Dermis microvascular lymphatic vessel endothelial cell (primary cell): ENCODE measurements around the gene UBXN4. TPM values are rescaled to one million over a fixed set of nuclear protein-coding genes. Genes with fewer than 3 reads are reported as not detected.
"Not testable (repeated sequence)": the region's sequence is repeated elsewhere in the genome, so short reads cannot be mapped to it uniquely, and the experiment has no call there.

Experiments used
- DNase-seq, 2 donors: peaks; one replicate each; pipeline versions ENCODE4 v3.0.0 to v3.0.0-alpha.2; 2010; ENCODE audit warnings: low read depth in 2 of 2
- total RNA-seq: library from RNA; depleted of rRNA; stranded (reverse); fragments of >200 nt; gene quantifications from 2 replicates; pipeline ENCODE4 v1.2.1, GENCODE V29; 2014

The UBXN4 gene
- total RNA-seq, 1 donor from 2014 or later, result 49.7 TPM

DNA sequence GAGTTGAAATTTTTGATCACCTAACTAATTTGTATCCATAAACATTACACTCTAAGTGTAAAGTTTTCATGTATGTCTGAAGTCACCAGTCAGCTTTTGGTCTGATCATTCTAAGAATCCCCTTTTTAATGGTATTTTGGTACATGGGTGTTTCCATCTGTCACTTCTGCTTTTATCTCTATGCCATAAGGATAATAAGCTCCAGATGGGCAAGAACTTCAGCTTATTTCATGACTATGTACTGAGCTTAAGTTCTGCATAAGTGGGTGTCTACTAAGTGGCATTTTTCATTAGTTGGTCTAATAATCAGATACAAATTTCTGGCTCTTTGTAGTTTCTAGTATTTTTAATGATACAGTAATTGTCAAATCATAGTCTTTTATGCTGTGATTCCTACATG is 20.4 kb downstream of the UBXN4 start:
- no peak for DNase-seq

DNA sequence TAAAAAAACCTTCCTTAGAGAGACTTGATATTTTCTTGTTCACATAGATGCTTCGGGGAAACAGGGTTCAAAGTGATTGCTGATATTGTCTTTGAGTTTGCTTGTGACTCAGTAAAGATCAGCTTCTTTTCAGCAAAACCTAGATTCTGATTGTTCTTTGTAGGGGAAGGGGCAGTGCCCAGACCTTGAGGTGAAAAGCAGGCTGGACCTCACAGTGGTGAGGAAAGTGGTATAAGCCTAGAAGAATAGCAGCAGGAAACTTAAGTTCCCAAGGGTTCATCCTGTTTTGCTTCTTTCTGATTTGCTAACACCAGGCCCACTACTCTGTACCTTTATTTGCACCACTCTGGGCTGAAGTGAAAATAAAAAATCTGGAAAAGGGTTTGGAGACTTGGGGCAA is 20.9 kb downstream of the UBXN4 start:
- DNase-seq, result peak in 1 of 2 donors; percentile 85

GRCh38 chr2:135768863-135769262 is 27.2 kb downstream of the UBXN4 start:
- DNase-seq, result no peak

DNA sequence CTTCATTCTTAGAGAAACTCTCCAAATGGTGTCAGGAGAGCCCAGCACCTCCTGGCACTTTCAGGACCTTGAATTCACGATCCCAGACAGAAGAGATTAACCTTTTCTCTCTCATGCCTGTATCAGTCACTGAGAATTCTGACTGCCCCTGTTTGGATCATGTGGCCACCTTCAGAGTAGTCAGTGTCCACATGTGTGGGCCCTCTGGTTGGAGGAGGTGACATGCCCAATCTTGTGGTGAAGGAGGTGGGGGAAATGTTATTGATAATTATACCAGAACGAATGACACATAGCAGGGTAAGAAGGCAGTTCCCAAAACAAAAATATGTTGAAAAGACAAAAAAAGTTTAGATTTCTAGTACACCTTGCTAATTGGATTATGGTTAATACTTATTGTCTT is 31.7 kb downstream of the UBXN4 start:
- DNase-seq, result no peak

GRCh38 chr2:135773917-135774316 is 32.3 kb downstream of the UBXN4 start:
- DNase-seq, result peak in 1 of 2 donors; percentile 72

- no peak for DNase-seq
Measured at GRCh38 chr2:135775420-135775819, 33.8 kb downstream of the UBXN4 start.

DNA sequence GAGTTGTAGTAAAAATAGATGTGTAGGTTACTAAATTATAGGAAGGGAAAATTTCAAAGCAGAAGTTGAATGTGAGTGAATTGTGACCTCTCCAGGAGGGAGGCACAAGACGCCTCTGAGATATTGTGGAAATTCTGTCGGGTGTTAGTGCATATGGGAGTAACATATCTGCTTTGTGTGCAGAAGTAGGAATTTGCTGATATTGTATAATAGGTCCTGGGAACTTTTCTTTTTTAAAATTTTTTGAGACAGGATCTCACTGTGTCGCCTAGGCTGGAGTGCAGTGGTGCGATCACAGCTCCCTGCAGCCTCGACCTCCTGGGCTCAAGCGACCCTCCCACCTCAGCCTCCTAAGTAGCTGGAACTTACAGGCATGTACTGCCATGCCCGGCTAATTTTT is 34.7 kb downstream of the UBXN4 start:
- no peak for DNase-seq

GRCh38 chr2:135782231-135782630 is 40.6 kb downstream of the UBXN4 start:
- DNase-seq, result no peak

- no peak for DNase-seq
Measured at GRCh38 chr2:135783439-135783838, 41.8 kb downstream of the UBXN4 start.

DNA sequence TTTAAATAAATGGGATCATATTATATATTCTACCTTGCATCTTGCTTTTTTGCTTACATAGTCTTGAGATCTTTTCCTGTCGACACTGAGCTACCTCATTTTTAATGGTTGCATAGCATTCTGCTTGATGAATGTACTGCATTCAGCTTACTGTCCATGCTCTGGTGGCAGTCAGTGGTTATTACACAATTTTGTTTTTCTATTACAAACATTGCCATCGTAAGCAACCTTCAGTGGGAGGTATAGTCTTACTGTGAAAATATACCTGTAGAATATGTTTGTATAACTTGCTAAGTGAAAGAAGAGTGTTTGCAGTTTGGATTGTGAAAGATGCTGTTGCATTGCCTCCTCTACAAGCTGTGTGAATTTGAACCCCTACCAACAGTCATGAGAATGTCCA is 43.4 kb downstream of the UBXN4 start:
- DNase-seq, result no peak

GRCh38 chr2:135786823-135787222 is 45.2 kb downstream of the UBXN4 start:
- DNase-seq, result peak in 1 of 2 donors; percentile 56

DNA sequence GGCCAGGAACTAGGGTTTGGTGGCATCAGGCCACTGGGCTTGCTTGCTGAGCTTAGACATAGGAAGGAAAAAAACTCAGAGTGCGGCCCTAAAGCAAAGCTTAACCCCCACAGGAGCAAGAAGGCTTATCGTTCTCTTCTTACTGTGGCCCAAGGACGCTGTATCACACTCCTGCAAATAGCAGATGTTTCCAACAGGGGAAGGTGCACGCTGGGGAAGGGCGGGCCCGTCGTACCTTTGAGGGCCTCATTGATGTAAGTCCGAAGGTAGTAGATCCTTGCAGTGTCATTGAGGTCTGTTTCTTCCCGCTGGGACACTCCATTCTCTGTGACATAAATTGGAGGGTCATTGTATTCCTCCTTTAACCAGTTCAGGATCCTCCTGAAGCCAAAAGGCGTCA is 48.8 kb downstream of the UBXN4 start:
- DNase-seq, result no peak

- no peak for DNase-seq
Measured at GRCh38 chr2:135791418-135792190, 49.9 kb downstream of the UBXN4 start.

- DNase-seq, result no peak
Measured at GRCh38 chr2:135792401-135793150, 50.9 kb downstream of the UBXN4 start.

DNA sequence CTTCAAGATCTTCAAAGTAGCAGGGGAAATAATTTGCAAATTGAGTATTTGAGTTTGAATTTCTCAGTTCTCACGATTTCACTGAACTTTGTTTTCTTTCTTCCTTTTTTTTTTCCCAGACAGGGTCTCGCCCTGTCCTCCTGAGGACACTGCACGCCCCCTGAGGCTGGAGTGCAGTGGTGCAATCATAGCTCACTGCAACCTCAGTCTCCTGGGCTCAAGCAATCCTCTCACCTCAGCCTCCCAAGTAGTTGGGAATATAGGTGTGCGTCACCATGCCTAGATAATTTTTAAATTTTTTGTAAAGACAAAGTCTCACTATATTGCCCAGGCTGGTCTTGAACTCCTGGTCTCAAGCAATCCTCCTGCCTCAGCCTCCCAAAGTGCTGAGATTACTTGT is 54.0 kb downstream of the UBXN4 start:
- DNase-seq, result not testable (repeated sequence)

- no peak for DNase-seq
Measured at GRCh38 chr2:135796606-135797005, 55.0 kb downstream of the UBXN4 start.

GRCh38 chr2:135797497-135798274 is 56.0 kb downstream of the UBXN4 start:
- peak; percentile 7 to 77 for DNase-seq

GRCh38 chr2:135798275-135798705 is 56.6 kb downstream of the UBXN4 start:
- DNase-seq, result no peak

DNA sequence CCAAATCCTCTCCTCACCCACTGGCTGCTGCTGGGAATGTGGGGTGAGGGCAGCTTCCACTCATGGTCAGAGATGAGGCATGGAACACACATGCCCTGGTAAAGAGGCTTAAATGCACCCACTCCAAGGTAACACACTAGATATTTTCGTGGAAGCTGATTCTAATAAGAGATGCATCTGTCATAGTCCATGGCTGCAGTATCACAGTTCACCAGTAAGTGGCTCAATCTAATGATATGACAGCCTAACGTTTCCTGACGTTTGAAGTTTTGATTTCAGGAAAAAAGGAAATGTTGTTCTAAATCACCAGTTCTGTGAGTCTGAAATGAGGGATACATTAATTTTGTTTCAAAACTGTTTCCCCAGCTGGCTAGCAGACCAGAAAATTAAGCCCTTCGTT is 57.1 kb downstream of the UBXN4 start:
- DNase-seq, result peak; percentile 12 to 42

DNA sequence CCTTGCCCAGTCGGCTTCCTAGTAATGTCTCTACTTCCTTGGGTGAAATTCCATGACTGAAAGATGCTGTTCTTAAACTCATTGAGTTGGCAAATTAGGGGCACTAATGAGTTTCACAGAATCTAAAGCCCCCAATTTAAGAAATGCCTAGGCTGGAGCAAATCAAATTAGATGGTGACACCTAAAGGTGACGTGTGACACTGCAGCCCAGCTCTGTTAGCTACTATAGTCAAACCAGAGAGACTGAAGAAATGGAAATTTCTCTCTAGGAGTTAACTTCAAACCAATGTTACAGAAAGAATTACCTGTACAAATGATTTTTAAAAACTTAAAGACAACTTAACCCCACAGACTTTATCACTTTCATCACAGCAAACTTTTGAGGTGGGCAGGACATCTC is 58.1 kb downstream of the UBXN4 start:
- DNase-seq, result no peak

GRCh38 chr2:135800513-135801460 is 59.1 kb downstream of the UBXN4 start:
- DNase-seq, result no peak
